ENCODE measurements around the gene PDCD2L.
A peak's percentile ranks its signal among the peaks of the same experiment; 100 is the strongest.
"Not testable (repeated sequence)": the region's sequence is repeated elsewhere in the genome, so short reads cannot be mapped to it uniquely, and the experiment has no call there.

Gene PDCD2L

DNA sequence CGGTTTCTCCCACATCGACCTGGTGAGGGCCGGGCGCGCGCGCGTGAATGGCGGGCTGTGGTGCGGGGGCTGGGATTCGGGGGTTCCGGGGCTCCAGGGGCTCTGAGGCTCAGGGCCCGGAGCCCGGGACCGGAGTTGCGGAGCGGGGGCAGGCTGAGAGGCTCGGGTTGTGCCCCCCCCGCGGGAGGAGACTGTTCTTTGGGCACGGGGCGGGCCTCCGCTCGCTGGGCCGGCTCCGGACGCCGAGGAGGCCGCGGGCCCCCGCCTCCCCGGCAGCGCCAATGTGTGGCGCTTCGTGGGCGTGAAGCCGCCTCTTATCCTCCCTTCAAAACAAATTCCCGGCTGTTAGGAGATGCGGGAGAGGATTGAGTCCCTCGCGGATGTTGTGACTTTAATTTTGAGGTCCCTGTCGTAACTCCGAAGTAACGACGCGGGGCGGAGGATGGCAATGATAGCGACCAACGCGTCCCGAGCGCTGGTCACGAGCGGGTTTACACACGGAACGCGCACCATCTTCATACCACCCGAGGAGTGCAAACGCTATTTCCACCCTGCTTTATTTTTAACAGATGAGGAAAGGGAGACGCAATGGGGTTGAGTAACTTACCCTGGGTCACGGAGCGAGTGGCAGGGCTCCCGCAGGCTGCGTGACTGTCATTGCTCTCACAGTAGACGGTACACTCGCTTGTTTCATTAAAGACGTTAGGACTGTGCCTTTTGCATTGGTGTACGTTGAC is 24.5 kb downstream of the PDCD2L start:
- Mint-ChIP-seq H3K4me1 (peaks cover 36% of the 10 kb centered on the region), H3K9me3 (no peaks in the 10 kb centered on the region), H3K27me3 (no peaks in the 10 kb centered on the region), H3K27ac (peak overlapping the region; percentile 91 to 97), H3K4me3 (peak overlapping the region; percentile 88 to 95)
- peak in 1 of 2 donors; percentile 52 for DNase-seq
- peak; percentile 62 for ATAC-seq

DNA sequence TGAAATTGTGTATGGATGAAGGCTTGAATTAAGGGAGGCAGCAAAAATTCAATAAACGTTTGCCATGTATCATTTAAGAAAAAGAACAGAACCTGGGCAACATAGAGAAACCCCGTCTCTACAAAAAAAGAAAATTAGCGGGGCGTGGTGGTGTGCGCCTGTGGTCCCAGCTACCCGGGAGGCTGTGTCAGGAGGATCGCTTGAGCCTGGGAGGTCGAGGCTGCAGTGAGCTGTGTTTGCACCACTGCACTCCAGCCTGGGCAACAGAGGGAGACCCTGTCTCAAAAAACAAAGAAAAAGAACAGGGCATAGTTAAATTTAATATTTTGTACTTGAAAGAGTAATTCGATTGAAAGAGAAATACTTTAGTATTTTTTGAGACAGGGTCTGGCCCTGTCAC is 25.4 kb downstream of the PDCD2L start:
- no peak for ATAC-seq
- H3K27me3 Mint-ChIP-seq: no peaks in the 10 kb centered on the region
- no peaks in the 10 kb centered on the region for H3K9me3 Mint-ChIP-seq
- H3K4me3 Mint-ChIP-seq: peak overlapping the region; percentile 88 to 95
- H3K4me1 Mint-ChIP-seq: peaks cover 36% of the 10 kb centered on the region
- no peak for DNase-seq
- H3K27ac Mint-ChIP-seq: no peak overlapping the region

DNA sequence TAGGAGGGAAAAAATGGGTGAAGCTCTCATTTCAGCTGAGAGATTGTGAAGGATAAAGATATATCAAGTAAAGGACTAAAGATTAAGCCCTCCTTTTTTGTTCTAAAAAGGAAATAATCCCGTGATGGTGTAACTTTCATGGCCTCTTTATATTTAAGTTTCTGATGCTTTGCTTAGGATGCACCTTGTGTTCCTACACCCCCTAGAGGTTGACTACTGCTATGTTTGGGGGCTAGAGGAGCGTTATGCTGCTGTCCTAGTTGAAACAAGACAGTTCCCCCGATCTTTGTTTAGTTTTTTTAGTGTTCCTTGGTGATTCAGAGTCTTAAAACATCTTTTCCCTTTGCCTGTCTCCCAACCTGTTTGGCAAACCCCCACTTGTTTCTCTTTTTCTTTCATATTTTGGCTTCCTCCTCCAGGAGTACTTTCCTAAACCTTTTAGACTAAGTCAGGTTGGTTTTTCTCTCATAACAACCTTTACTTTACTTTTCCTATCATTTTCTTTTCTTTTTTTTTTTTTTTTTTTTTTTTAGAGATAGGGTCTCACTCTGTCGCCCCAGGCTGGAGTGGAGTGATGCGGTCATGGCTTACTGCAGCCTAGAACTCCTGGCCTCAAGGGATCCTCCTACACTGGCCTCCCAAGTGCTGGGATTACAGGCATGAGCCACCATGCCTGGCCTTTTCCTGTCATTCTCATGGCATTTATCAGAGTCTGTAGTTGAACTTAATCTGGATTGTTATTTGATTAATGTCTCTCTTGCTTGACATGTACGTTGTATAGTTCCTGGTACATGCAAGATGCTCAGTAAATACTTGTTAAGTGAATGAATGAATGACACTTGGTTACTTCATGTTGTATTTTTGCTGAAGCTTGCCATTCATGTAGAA is 26.8 kb downstream of the PDCD2L start:
- Mint-ChIP-seq H3K9me3 (no peaks in the 10 kb centered on the region), H3K27me3 (no peaks in the 10 kb centered on the region), H3K4me1 (peaks cover 36% of the 10 kb centered on the region), H3K27ac (peak overlapping the region in 1 of 2 donors; percentile 73), H3K4me3 (peak overlapping the region; percentile 34 to 95)
- ATAC-seq: peak; percentile 63
- peak; percentile 31 to 53 for DNase-seq

DNA sequence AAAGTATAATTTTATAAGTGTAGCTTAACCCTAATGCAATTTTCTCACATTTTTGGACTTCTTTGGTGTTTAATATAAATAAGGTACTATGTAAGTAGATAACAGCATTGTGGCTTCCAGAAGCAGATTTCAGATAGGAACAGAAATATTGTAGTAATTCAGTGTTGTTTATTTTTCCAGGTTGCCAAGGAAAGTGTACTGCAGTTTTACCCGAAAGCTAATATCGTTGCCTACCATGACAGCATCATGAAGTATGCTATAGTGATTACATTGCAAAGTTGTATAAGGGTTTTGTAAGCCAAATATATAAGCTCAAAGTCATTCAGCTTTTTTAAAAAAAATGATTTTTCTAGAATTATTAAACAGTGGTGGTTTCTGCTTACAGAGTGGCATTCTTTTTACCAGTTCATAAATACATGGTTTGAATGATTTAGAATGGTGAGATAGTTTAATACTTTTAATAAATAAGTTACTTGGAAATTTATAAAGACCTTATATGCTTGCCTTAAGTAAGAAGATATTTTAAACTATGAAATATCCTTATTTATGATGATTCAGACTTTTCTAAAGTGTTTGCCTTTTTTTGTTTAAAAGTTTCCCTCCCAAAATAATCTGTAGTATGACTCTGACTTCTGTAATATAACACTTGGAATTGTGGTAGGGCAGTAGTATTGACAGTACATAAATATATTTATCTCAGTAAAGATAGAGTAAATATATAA is 27.6 kb downstream of the PDCD2L start:
- ATAC-seq (no peak), DNase-seq (no peak)
- Mint-ChIP-seq H3K4me1 (peaks cover 36% of the 10 kb centered on the region), H3K9me3 (no peaks in the 10 kb centered on the region), H3K27me3 (no peaks in the 10 kb centered on the region), H3K4me3 (no peak overlapping the region), H3K27ac (no peak overlapping the region)

DNA sequence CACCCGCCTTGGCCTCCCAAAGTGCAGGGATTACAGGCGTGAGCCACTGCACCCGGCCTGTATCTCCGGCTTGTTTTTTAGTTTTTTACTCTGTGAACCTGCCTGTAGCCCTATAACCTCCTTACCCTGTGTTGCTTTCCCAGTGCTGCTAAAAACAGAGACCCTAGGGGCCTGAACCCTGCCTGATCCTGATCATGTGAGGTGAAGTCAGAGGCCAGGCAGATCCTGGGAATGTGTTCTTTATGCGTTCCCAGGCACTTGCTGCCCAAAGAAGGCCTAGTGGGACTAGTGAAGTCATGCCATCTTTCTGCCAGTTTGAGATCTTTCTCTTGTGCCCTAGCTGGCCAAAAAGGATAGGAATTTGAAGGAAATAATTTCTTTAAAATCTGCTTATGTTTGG is 28.6 kb downstream of the PDCD2L start:
- peaks cover 35% of the 10 kb centered on the region for H3K4me1 Mint-ChIP-seq
- no peak for ATAC-seq
- H3K27me3 Mint-ChIP-seq: no peaks in the 10 kb centered on the region
- H3K9me3 Mint-ChIP-seq: no peaks in the 10 kb centered on the region
- no peak overlapping the region for H3K4me3 Mint-ChIP-seq
- no peak for DNase-seq
- H3K27ac Mint-ChIP-seq: peak overlapping the region in 1 of 2 donors; percentile 52

DNA sequence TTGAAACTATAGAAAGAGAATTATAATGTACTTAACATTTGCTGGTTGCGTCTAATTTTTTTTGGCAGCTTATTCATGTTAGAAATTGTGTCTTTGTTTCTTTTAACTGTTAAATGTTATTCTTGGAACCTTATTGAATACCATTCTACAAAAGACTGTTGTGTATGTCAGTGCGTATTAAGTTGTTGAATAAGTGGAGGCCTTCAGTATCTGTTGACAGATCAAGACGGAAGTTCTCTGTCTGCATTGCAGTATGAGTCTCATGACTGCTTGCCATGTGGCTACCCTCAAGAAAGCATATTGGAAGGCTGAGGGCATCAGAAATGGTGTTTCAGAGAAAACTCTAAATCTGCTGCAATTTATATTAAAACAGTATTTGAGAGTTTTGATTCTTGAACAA is 32.5 kb downstream of the PDCD2L start:
- H3K4me3 Mint-ChIP-seq: no peak overlapping the region
- H3K27me3 Mint-ChIP-seq: no peaks in the 10 kb centered on the region
- ATAC-seq: no peak
- no peaks in the 10 kb centered on the region for H3K9me3 Mint-ChIP-seq
- H3K27ac Mint-ChIP-seq: no peak overlapping the region
- DNase-seq: no peak
- H3K4me1 Mint-ChIP-seq: peaks cover 10% of the 10 kb centered on the region

DNA sequence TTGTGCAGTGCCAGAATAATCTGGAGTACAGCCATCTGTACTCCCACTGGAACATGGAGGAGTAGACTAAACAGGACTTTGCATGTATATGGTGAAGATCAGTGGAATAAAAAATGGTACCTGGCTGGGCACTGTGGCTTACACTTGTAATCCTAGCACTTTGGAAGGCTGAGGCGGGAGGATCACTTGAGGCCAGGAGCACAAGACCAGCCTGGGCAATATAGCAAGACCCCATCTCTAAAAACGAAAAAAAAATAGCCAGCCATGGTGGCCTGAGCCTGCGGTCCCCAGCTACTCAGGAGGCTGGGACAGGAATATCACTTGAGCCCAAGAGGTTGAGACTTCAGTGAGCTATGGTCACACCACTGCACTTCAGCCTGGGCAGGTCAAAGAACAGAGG is 44.0 kb downstream of the PDCD2L start:
- Mint-ChIP-seq H3K27ac (no peak overlapping the region), H3K9me3 (no peaks in the 10 kb centered on the region), H3K4me3 (no peak overlapping the region), H3K4me1 (peaks cover 10% of the 10 kb centered on the region), H3K27me3 (no peaks in the 10 kb centered on the region)
- DNase-seq (no peak), ATAC-seq (no peak)

DNA sequence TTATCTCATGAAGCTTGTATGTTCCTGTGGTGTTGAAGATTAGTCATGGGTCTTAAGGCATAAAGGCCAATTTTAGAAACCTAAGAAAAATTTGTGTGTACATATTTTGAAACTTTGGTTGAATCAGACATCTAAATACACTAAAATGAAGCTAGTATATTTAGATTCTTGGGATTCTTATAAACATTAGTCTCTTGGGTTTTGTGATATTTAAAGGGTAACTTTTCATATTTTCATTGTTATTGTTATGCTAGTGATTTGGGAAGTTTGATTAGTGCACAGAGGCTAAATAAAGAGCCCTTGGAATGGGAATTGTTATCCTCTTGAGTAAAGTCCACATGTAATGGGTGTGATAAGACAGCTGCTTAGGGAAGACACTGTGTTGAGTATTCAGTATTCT is 48.5 kb downstream of the PDCD2L start:
- Mint-ChIP-seq H3K4me3 (no peak overlapping the region), H3K27me3 (no peaks in the 10 kb centered on the region), H3K9me3 (no peaks in the 10 kb centered on the region), H3K4me1 (peaks cover 6% of the 10 kb centered on the region), H3K27ac (no peak overlapping the region)
- no peak for ATAC-seq
- no peak for DNase-seq

DNA sequence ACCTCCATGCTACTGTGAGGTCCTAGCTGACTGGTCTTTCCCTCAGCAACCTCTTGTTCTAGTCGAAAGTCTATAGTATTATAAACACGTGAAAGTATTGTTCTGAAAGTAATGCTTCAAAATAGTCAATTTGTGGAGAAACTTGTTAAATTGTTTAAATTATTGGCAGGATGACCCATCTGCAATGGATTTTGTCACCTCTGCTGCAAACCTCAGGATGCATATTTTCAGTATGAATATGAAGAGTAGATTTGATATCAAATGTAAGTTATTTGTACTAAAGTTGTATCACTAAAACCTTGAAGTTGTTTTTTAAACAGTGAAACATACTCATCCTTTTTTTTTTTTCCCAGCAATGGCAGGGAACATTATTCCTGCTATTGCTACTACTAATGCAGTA is 49.9 kb downstream of the PDCD2L start:
- H3K4me3 Mint-ChIP-seq: no peak overlapping the region
- no peaks in the 10 kb centered on the region for H3K9me3 Mint-ChIP-seq
- H3K4me1 Mint-ChIP-seq: peaks cover 10% of the 10 kb centered on the region
- no peak for ATAC-seq
- DNase-seq: no peak
- no peaks in the 10 kb centered on the region for H3K27me3 Mint-ChIP-seq
- no peak overlapping the region for H3K27ac Mint-ChIP-seq

DNA sequence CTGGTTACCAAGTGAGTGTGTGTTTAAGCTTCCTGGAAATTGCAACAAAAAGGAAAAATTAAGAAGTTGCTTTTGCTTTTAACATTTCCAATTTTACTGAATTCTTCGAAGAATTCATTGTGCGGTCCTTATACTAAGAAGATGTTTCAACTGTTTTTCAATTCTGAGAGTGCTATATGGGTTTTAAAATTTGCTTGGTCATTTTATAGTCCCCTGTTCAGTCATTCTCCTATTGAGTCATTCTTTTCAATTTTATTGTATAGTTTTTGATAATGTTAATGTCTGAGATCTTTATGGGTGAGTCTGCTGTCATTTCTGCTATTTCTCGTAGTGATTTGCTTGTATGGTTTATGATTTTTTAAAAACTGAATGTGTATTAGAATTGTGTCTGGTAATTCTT is 50.5 kb downstream of the PDCD2L start:
- Mint-ChIP-seq H3K27ac (no peak overlapping the region), H3K27me3 (no peaks in the 10 kb centered on the region), H3K4me1 (peaks cover 10% of the 10 kb centered on the region), H3K9me3 (no peaks in the 10 kb centered on the region), H3K4me3 (no peak overlapping the region)
- DNase-seq: no peak
- no peak for ATAC-seq

DNA sequence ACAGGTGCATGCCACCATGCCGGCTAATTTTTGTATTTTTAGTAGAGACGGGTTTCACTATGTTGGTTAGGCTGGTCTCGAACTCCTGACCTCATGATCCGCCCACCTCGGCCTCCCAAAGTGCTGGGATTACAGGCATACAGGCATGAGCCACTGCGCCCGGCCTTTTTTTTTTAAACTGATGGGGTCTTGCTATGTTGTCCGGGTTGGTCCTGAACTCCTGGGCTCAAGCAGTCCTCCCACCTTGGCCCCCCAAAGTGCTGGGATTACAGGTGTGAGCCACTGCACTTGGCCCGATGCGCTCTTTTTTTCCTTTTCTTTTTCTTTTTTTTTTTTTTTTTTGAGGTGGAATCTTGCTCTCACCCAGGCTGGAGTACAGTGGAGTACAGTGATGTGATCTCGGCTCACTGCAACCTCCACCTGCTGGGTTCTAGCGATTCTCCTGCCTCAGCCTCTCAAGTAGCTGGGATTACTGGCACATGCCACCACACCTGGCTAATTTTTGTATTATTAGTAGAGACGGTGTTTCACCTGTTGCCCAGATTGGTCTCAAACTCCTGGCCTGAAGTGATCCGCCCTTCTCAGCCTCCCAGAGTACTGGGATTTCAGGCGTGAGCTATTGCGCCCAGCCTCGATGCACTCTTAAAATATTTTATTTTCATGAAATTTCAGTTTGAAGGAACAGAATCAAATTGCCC is 51.7 kb downstream of the PDCD2L start:
- H3K27me3 Mint-ChIP-seq, DNase-seq, H3K9me3 Mint-ChIP-seq, H3K27ac Mint-ChIP-seq, ATAC-seq, H3K4me3 Mint-ChIP-seq: not testable (repeated sequence)
- peaks cover 10% of the 10 kb centered on the region for H3K4me1 Mint-ChIP-seq

DNA sequence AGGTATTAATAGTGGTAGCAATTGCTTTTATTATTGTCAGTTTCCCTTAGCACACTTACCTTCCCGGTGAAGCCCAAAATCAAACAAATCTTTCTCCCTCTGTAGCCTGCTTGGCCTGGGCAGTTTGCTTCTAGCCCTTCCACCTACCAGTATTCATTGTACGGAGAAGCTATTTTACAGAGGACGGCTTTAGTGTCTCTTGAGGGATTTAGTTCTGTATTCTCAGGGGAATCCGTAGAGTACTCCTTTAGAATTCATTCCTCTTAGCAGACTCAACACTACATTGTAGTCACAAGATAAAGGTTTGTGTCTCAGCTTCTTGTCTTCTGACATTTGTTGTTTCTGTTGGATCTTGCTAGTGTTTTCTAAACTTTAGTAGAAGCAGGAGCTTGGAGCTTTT is 53.2 kb downstream of the PDCD2L start:
- H3K27me3 Mint-ChIP-seq: no peaks in the 10 kb centered on the region
- ATAC-seq (no peak), DNase-seq (no peak)
- H3K9me3 Mint-ChIP-seq: no peaks in the 10 kb centered on the region
- no peak overlapping the region for H3K4me3 Mint-ChIP-seq
- H3K4me1 Mint-ChIP-seq: peaks cover 10% of the 10 kb centered on the region
- peak overlapping the region in 1 of 2 donors; percentile 78 for H3K27ac Mint-ChIP-seq

DNA sequence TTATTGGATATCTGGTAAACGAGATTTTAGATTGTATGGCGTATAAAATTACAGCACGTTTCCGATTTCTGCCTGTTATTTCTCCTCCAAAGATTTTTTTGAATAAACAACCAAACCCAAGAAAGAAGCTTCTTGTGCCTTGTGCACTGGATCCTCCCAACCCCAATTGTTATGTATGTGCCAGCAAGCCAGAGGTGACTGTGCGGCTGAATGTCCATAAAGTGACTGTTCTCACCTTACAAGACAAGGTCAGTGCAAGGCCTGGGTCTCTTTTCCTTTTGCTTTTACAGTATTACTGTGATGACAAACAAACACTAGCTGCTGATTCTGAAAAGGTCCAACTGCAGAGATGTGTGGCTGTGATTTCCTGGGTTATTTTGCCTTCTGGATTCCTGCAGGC is 54.5 kb downstream of the PDCD2L start:
- H3K9me3 Mint-ChIP-seq: no peaks in the 10 kb centered on the region
- no peak overlapping the region for H3K4me3 Mint-ChIP-seq
- H3K27me3 Mint-ChIP-seq: no peaks in the 10 kb centered on the region
- H3K27ac Mint-ChIP-seq: no peak overlapping the region
- ATAC-seq (no peak), DNase-seq (no peak)
- peaks cover 4% of the 10 kb centered on the region for H3K4me1 Mint-ChIP-seq

DNA sequence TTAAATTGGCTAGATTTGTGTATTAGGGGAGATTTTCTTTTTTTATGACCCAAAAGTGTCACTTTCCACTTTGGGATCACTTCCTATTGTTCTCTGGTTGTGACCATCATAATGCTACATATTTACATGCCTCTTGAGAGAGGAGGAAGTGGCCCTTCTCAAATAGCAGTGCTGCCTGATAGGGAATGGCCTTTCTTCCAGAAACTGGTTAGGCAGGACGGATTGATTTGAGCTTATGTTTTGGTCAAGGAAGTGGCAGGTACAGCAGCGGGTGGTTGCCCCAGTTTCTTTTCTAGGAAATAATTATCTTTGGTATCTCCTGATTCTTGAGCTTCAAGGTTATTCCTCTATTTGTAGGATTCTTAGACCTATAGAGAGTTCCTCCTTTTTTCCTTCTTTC is 55.4 kb downstream of the PDCD2L start:
- H3K27ac Mint-ChIP-seq: peak overlapping the region in 1 of 2 donors; percentile 28
- no peak for DNase-seq
- no peaks in the 10 kb centered on the region for H3K27me3 Mint-ChIP-seq
- ATAC-seq: no peak
- no peak overlapping the region for H3K4me3 Mint-ChIP-seq
- H3K4me1 Mint-ChIP-seq: peaks cover 4% of the 10 kb centered on the region
- no peaks in the 10 kb centered on the region for H3K9me3 Mint-ChIP-seq

DNA sequence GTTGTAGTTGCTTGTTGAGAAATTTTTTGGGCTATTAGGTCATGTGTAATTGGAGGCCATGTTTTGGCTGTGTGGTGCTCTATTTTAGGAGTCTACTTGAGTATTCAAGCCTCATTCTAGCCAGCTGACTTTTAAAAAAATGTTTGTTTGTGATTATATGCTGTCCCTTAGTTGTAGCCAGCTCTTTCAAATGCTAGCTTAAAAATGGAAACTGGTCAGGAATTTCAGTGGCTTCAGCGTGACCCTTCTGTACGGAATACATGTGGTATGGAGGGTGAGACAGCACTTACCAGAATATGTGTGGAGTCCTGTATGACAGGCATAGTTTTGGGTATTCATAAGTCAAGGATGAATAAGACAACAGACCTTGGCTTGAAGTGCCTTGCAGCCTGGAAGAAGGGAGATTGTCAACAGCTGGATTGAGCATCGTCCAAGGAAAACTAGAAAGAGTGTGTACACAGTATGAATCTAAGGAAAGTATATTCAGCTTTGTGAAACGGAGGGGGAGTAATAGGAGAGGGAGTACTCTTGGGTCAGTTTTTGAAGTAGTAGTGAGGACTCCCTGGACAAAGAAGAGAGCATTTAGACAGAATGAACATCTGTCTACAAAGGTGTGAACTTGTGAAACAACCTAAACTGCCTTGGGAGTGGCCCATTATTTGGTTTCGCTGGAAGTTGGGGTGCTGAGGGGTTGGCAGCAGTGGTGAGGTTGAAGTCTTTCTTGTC is 57.3 kb downstream of the PDCD2L start:
- H3K4me1 Mint-ChIP-seq: peaks cover 4% of the 10 kb centered on the region
- DNase-seq: no peak
- no peak overlapping the region for H3K4me3 Mint-ChIP-seq
- ATAC-seq: no peak
- peak overlapping the region in 1 of 2 donors; percentile 59 for H3K27ac Mint-ChIP-seq
- no peaks in the 10 kb centered on the region for H3K27me3 Mint-ChIP-seq
- H3K9me3 Mint-ChIP-seq: no peaks in the 10 kb centered on the region
